HG03378 (cell line): Measurements from ENCODE around the gene CEP290.
A peak's percentile ranks its signal among the peaks of the same experiment; 100 is the strongest.
"Not testable (repeated sequence)": the region's sequence is repeated elsewhere in the genome, so short reads cannot be mapped to it uniquely, and the experiment has no call there.

Experiments
- ATAC-seq: cut with Tn5 transposase; IDR thresholded peaks from one replicate; pipeline ENCODE4 v1.9.1; 2021; ENCODE audit warnings: mild to moderate bottlenecking, moderate library complexity; ENCODE audit not compliant: unreplicated experiment

The CEP290 gene

DNA sequence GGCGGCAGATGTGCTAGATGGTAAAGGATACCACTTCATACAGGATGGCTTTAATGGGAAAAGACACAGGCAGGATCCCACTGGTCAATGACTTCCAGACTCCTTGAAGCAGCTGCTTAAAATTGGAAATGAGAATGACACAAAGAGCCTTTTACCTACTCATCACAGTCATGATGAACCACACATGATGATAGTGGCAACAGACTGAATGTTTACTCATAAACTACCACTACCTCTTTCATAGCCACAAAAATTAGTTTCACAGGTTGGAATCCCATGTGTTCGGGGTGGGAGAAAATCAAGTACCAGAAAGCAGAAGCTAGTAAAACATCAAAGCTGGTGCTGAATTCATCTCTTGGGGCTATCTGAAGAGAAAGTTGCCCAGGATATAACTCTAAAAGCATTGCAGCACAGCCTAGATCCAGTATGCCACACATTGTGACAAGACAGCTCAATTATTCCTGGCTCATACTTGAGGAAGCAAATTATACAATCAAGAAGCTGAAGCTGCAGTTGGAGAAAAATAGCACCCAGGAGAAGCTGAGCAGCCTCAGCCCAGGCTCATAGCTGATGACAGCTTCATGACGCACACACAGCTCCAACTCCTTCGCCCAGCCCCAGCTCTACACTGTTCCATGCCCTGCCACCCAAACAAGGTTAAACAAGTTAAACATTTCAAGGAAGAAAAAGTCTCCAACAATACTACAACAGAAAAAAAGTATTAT, 83.7 kb downstream of the CEP290 start:
- no peak for ATAC-seq

DNA sequence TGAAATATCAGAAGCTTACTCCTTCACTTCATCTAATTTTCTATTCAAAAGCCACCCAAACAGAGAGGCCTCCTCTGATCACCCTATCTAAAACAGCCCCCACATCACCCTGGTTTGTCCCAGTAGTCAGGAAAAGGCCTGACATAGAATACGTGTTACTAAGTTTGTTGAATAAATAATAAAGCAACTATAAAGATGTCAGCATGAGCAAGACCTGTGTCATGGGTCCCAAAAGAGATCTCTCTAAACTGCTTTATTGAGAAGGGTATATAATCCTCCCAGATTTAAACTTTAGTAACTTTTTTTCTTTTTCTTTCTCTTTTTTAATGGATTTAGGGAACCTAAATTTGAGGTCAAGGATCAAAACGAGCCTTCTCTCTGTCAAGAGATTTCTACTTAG, 85.3 kb downstream of the CEP290 start:
- no peak for ATAC-seq

GRCh38 chr12:88052686-88053085, 89.2 kb downstream of the CEP290 start:
- ATAC-seq: peak; percentile 62

DNA sequence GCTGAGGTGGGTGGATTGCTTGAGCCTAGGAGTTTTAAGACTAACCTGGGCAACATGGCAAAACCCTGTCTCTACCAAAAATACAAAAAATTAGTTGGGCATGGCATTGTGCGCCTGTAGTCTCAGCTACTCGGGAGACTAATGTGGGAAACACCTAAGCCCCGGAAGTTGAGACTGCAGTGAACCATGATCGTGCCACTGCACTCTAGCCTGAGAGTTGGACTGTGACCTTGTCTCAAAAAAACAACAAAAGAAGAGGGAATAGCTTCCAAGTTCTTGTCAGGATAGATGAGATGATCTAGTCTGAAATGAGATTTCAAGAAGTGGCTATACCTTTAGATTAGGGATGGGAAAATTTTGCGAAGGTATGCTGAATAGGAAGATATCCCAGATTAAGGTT, 97.9 kb downstream of the CEP290 start:
- no peak for ATAC-seq

DNA sequence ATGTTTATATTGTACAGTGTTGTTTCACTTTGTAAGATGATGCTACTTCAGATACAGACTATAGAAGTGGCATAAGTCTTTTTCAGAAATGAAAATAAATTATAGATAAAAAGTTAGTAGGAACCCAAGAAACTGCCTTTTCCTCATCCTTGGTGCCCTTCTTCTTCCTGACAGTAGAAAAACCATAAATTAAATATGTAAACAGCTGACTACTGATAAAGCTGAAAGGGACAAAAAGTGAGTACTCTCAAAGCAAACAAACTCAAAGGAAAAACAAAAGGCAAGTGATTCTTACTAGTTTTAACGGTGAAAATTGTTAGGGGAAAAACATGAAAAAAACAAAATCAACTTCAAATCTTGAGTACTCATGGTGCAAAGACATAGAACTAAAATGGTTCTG, 104.1 kb downstream of the CEP290 start:
- no peak for ATAC-seq

- no peak for ATAC-seq
Observed at GRCh38 chr12:88036353-88036965, 105.4 kb downstream of the CEP290 start.

DNA sequence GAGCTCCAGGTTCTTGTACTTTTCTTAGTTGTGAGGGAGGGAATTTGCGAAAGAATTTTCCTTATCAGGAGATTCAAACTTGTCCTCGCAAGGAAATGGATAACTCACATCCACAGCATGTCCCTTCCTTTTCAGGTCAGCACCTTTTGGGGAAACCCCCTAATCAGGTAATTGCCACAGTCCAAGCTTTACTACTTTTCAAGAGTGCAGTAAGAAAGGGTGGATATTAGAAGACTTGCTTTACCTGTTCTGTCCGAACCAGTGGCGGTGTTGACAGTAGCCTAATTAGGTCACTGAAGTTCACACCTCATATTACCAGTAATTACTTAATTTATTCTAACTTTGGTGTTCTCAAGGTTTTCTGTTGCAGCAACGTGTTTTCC, 106.0 kb downstream of the CEP290 start:
- ATAC-seq: peak; percentile 23

DNA sequence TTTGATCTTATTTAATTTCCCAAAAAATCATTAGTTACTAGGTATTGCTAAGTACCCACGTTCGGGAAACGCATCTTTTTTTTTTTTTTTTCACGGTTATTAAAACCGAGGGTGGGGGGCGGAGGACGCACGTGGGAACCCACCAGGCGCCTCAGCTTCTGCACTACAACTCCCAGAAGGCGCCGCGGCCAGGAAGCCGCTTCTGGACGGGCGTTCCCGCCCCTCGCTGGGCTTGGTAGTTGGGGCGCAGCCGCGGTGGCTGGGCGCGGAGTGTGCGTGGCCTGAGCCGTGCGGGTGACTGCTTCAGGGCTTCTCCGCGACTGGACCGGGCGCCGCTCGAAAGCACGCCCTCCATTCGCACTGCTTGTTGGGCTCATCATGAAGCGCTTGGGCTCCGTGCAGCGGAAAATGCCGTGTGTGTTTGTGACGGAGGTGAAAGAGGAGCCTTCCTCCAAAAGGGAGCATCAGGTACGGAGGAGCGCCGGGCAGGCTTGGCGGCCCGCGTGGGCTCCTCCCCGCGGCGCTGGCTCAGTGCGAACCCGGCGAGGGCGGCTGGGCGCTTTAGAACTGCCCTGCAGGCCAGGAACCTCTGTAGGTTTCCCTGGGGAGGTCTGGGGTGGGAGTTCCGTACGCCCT, 106.5 kb downstream of the CEP290 start:
- peak; percentile 97 for ATAC-seq

- not testable (repeated sequence) for ATAC-seq
Observed at GRCh38 chr12:88031161-88031560, 110.7 kb downstream of the CEP290 start.

- no peak for ATAC-seq
Observed at GRCh38 chr12:88029093-88029665, 112.7 kb downstream of the CEP290 start, which contains the start of gene C12orf50. Gene C12orf50 (minus strand): TSS chr12:88029401. CDS start chr12:88026962, 2,439 bp downstream.

DNA sequence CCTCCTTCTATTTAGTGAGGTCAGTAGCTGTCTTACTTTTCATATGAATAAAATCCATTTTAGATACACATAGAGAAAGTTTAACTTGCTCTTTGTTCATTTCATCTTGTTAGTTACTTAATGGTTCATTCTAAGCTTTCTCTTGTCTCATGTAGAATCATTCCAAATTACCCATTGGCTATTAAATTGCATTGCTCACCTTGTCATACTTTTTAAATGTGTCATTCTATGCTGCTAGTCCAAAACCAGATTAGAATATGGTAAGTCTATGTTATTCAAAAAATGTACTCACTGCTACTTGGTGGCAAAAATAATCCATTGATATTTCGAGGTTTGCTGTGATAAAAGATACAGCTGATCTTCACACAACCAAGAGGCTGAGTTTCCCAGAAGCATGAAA, 115.7 kb downstream of the CEP290 start:
- no peak for ATAC-seq

- no peak for ATAC-seq
Observed at GRCh38 chr12:88017964-88018363, 123.9 kb downstream of the CEP290 start.

DNA sequence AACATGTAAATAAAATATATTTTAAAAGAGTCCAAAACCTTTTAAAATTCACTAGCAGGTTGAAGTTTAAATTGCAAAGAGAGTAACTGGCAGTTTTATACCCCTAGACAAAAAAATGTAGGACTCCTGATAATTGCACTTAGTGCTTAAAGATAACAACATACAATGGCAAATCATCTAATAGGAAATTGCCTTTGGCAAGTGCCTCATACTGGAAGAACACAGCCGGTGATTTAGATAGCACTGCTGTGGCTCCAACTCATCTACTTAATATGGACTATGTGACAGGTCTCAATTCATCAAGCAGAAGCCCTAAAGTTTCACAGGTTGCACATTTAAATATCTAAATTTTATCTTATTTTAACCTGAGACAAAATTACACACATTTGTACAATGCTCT, 126.1 kb downstream of the CEP290 start:
- no peak for ATAC-seq

GRCh38 chr12:88011755-88012154, 130.1 kb downstream of the CEP290 start:
- no peak for ATAC-seq

GRCh38 chr12:88006351-88006750, 135.5 kb downstream of the CEP290 start:
- no peak for ATAC-seq

GRCh38 chr12:88001327-88001726, 140.6 kb downstream of the CEP290 start:
- no peak for ATAC-seq
